Right atrium auricular region (tissue), 2 donors: ENCODE measurements around the gene THRB. TPM values are rescaled to one million over a fixed set of nuclear protein-coding genes. Genes with fewer than 3 reads are reported as not detected.

Experiments used
- DNase-seq: peaks from one replicate; pipeline ENCODE4 v3.0.0-alpha.2; 2019; ENCODE audit warnings: low spot score
- H3K27ac ChIP-seq, 2 donors: fragments of 200-600 bp; sonication (generic); 1 replicate in 1 of 2; 2 replicates in 1 of 2; pipeline ENCODE4 v1.5.1; 2016 to 2019
- H3K27me3 ChIP-seq, 2 donors: fragments of 200-600 bp; sonication (generic); one replicate each; pipeline versions ENCODE4 v1.5.1 to v1.6.0; 2017 to 2019
- H3K36me3 ChIP-seq: fragments of 200-600 bp; sonication (generic); one replicate; pipeline ENCODE4 v1.5.1; 2016
- H3K4me1 ChIP-seq, 2 donors: fragments of 200-600 bp; sonication (generic); one replicate each; pipeline versions ENCODE4 v1.5.1 to v1.6.0; 2017 to 2019
- H3K4me3 ChIP-seq, 2 donors: fragments of 200-600 bp; sonication (generic); 1 replicate in 1 of 2; 2 replicates in 1 of 2; pipeline ENCODE4 v1.5.1; 2017 to 2019; ENCODE audit warnings: mild to moderate bottlenecking in 1 of 2, moderate library complexity in 1 of 2
- H3K9me3 ChIP-seq, 2 donors: fragments of 200-600 bp; sonication (generic); one replicate each; pipeline ENCODE4 v1.5.1; 2019
- total RNA-seq, 2 donors: library from RNA; depleted of rRNA; stranded (reverse); fragments of >200 nt; gene quantifications; one replicate each; pipeline ENCODE4 v1.1.0, GENCODE V29; 2016
- TF ChIP-seq, protein P1 (sequence below), 2 donors: fragments of 200-600 bp; sonication (generic); IDR thresholded peaks; one replicate each; pipeline ENCODE4 v1.5.1; 2019; ENCODE audit warnings: antibody characterized with exemption in 2 of 2

Gene THRB
- total RNA-seq, 2 donors from 2014 or later = 4.2 to 7.0 TPM

DNA sequence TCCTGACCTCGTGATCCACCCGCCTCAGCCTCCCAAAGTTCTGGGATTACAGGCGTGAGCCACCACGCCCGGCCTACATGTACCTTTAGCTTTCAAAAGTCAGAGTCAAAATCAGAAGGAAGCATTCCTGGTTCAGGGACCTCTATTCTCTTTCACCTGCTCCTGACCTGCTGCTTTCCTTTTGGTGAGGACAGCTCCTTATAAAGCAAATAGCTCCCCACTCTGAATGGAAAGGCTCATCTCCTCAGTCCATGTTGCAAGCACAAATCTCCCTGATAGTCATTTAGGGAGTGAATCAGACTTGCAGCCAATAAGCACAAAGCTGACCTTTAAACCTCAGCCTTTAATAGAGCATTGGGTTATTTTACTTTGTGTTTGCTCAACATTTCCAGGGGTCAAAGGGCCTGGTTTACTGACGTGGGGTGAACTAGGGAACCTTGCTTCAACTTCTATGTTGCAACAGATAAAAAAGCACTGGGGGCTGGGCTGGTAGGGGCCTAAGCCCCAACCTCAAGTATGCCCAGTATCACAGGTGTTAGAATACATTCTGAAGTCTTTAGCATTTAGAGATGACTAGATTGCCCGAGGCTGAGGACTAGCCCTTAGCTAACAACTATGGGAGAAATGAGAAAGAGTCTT is 43.1 kb downstream of the THRB start:
- no peak overlapping the region for H3K27ac ChIP-seq
- TF ChIP-seq, protein P1, sequence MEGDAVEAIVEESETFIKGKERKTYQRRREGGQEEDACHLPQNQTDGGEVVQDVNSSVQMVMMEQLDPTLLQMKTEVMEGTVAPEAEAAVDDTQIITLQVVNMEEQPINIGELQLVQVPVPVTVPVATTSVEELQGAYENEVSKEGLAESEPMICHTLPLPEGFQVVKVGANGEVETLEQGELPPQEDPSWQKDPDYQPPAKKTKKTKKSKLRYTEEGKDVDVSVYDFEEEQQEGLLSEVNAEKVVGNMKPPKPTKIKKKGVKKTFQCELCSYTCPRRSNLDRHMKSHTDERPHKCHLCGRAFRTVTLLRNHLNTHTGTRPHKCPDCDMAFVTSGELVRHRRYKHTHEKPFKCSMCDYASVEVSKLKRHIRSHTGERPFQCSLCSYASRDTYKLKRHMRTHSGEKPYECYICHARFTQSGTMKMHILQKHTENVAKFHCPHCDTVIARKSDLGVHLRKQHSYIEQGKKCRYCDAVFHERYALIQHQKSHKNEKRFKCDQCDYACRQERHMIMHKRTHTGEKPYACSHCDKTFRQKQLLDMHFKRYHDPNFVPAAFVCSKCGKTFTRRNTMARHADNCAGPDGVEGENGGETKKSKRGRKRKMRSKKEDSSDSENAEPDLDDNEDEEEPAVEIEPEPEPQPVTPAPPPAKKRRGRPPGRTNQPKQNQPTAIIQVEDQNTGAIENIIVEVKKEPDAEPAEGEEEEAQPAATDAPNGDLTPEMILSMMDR (IDR thresholded peaks at IDR 0.05) = no peak
- no peak for DNase-seq

DNA sequence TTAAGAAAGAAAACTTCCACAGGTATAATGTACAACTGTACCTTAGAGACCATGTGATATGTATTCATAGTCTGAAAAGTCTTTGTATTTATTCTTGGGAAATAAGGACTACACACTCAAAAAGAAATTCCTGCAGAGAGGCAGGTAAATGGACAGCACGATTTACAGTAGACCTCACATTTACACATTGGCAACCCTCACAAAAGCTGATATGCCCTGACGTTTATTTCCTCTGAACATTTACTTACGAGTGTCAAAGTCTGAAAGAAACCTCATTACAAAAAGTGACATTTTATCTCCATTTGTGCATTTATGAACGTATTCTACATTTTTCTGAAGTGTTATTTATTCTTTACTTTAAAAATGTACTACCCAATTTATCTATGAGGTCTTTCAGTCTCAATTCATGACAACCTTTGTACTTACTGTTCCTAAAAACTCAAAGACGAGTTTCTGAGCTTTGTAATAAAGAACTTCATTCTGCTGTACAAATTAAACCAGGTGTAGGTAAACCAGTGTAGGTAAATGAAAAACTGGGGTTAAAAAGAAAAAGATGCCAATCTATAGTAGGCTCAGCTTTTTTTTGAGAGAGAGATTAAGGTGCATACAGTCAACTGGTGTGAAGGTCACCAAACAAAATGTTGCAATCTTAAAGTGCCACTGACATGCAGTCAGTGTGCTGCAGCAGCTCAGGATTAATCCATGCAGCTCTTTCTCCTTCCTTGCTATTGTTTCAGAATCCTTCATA is 44.3 kb downstream of the THRB start:
- no peaks in the 10 kb centered on the region for H3K27me3 ChIP-seq
- TF ChIP-seq, protein P1 (IDR thresholded peaks at IDR 0.05) = no peak
- DNase-seq = no peak
- H3K27ac ChIP-seq = no peak overlapping the region
- H3K36me3 ChIP-seq = no peaks in the 10 kb centered on the region
- H3K9me3 ChIP-seq = no peaks in the 10 kb centered on the region
- no peaks in the 10 kb centered on the region for H3K4me1 ChIP-seq
- H3K4me3 ChIP-seq = no peak overlapping the region

More for the DNA sequence above, 43.1 kb downstream of the THRB start:
- no peaks in the 10 kb centered on the region for H3K9me3 ChIP-seq
- no peak overlapping the region for H3K4me3 ChIP-seq
- no peaks in the 10 kb centered on the region for H3K36me3 ChIP-seq
- no peaks in the 10 kb centered on the region for H3K27me3 ChIP-seq
- no peaks in the 10 kb centered on the region for H3K4me1 ChIP-seq

DNA sequence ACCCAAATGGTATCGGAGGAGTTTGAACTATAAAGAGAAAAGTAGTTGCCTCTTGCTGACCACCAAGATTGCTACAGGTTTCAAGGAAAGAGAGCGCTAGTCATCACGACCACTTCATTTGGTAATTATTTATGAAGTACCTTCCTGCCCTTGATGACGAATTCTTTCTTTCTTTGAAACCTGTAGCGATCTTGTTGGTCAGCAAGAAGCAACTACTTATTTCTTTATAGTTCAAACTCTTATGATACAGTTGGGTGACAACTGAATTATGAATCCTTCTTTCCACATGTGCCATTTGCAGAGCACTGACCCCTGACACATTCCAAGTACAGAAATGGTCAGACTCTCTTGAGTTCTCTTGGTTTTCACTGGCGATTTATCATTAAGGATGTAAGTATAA is 46.8 kb downstream of the THRB start:
- TF ChIP-seq, protein P1 (IDR thresholded peaks at IDR 0.05) = no peak
- Histone ChIP-seq H3K4me1 (no peaks in the 10 kb centered on the region), H3K4me3 (no peak overlapping the region), H3K27me3 (no peaks in the 10 kb centered on the region), H3K36me3 (no peaks in the 10 kb centered on the region), H3K9me3 (no peaks in the 10 kb centered on the region), H3K27ac (no peak overlapping the region)
- no peak for DNase-seq

DNA sequence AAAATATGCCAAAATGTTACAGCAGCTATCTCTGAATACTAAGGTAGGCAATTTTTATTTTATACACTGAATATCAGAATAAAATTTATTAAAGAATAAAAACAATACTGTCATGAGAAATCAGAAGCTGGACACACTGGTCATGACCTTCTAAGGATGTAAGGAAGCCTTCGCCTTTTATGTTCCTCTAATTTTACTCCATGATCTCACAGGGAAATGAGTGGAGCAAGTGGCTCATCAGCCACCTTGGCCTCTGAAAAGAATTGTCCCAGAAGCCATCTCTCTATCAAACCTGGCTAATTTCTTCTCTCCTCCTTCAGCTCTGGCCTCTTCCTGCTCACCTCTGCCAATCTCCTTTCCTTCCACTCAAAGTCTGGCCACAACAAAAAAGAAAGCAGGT is 48.6 kb downstream of the THRB start:
- no peaks in the 10 kb centered on the region for H3K9me3 ChIP-seq
- no peaks in the 10 kb centered on the region for H3K4me1 ChIP-seq
- no peaks in the 10 kb centered on the region for H3K36me3 ChIP-seq
- no peak for DNase-seq
- H3K27me3 ChIP-seq = no peaks in the 10 kb centered on the region
- TF ChIP-seq, protein P1 (IDR thresholded peaks at IDR 0.05) = no peak
- no peak overlapping the region for H3K4me3 ChIP-seq
- H3K27ac ChIP-seq = no peak overlapping the region

DNA sequence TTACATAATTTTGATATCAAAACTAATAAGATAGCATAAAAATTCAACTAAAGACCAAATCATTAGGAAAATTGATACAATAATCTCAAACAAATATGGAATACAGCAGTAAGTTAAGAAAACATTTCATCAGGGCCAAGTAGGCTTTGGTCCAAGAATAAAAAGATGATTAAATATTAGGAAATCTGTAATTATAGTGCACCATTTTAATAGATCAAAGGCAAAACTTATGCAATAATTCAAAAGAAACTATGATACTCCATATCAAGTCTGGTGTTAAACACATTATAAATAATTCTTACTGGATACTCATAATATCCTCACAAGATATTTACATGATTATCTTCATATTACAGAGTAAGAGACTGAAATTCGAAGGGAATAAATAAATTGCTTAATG is 51.2 kb downstream of the THRB start:
- DNase-seq = no peak
- no peaks in the 10 kb centered on the region for H3K9me3 ChIP-seq
- no peaks in the 10 kb centered on the region for H3K36me3 ChIP-seq
- no peak overlapping the region for H3K4me3 ChIP-seq
- no peaks in the 10 kb centered on the region for H3K4me1 ChIP-seq
- no peaks in the 10 kb centered on the region for H3K27me3 ChIP-seq
- TF ChIP-seq, protein P1 (IDR thresholded peaks at IDR 0.05) = no peak
- no peak overlapping the region for H3K27ac ChIP-seq
